Activated T-helper 1 cell treated with Interleukin-2 at 50 U/mL for 16 hours (primary cell): ENCODE data around the gene PIK3R4.

ENCODE experiments used
- DNase-seq: peaks from one replicate; pipeline ENCODE4 v3.0.0-alpha.2; 2020; ENCODE audit warnings: low read depth

Gene PIK3R4

GRCh38 chr3:130688697-130689470 lies 57.7 kb downstream of the PIK3R4 start:
- no peak for DNase-seq

GRCh38 chr3:130688015-130688688 lies 58.5 kb downstream of the PIK3R4 start:
- DNase-seq, result no peak

GRCh38 chr3:130687327-130687726 lies 59.3 kb downstream of the PIK3R4 start:
- DNase-seq, result no peak

- no peak for DNase-seq
Measured at GRCh38 chr3:130686833-130687232, 59.8 kb downstream of the PIK3R4 start.

GRCh38 chr3:130682131-130682530 lies 64.5 kb downstream of the PIK3R4 start:
- DNase-seq, result no peak

- DNase-seq, result no peak
Measured at GRCh38 chr3:130679218-130679617, 67.4 kb downstream of the PIK3R4 start.

GRCh38 chr3:130677343-130677742 lies 69.3 kb downstream of the PIK3R4 start:
- no peak for DNase-seq

GRCh38 chr3:130671545-130672312 lies 74.9 kb downstream of the PIK3R4 start:
- no peak for DNase-seq

- DNase-seq, result no peak
Measured at GRCh38 chr3:130669740-130670139, 76.9 kb downstream of the PIK3R4 start.

GRCh38 chr3:130663092-130663491 lies 83.5 kb downstream of the PIK3R4 start:
- no peak for DNase-seq

GRCh38 chr3:130662501-130662996 lies 84.1 kb downstream of the PIK3R4 start:
- DNase-seq, result no peak

GRCh38 chr3:130661140-130661891 lies 85.3 kb downstream of the PIK3R4 start:
- DNase-seq, result no peak

GRCh38 chr3:130659911-130660310 lies 86.7 kb downstream of the PIK3R4 start:
- DNase-seq, result no peak

- no peak for DNase-seq
Measured at GRCh38 chr3:130658678-130659077, 88.0 kb downstream of the PIK3R4 start.

- no peak for DNase-seq
Measured at GRCh38 chr3:130656627-130657026, 90.0 kb downstream of the PIK3R4 start.

GRCh38 chr3:130654921-130655320 lies 91.7 kb downstream of the PIK3R4 start:
- DNase-seq, result no peak

- no peak for DNase-seq
Measured at GRCh38 chr3:130654091-130654490, 92.5 kb downstream of the PIK3R4 start.

- DNase-seq, result no peak
Measured at GRCh38 chr3:130649061-130649654, 97.5 kb downstream of the PIK3R4 start.

- DNase-seq, result no peak
Measured at GRCh38 chr3:130648293-130648692, 98.3 kb downstream of the PIK3R4 start.

GRCh38 chr3:130645261-130645660 lies 101.4 kb downstream of the PIK3R4 start:
- DNase-seq, result no peak

GRCh38 chr3:130644628-130645253 lies 101.9 kb downstream of the PIK3R4 start:
- DNase-seq, result no peak
